ENCODE data around the gene ADD1.

GRCh38 chr4:2901186-2901585 lies 57.5 kb downstream of the ADD1 start:
- TF ChIP-seq CTCF (IDR thresholded peaks at IDR 0.05) (no peak), EZH2 (IDR thresholded peaks at IDR 0.05; ENCODE audit: borderline replicate concordance, insufficient read depth, low read depth, low read length, poor library complexity, severe bottlenecking) (no peak)
